ENCODE data around the gene CRYGB.

- TF ChIP-seq POLR2A (IDR thresholded peaks at IDR 0.05) (no peak), CTCF (IDR thresholded peaks at IDR 0.05) (no peak), POLR2AphosphoS5 (IDR thresholded peaks at IDR 0.05) (no peak), EP300 (IDR thresholded peaks at IDR 0.05) (no peak)
Observed at GRCh38 chr2:208148803-208149202, 2.8 kb upstream of the CRYGB start.
